Adipose tissue (tissue), 3 donors: Measurements from ENCODE around the gene ZFHX3. TPM values are rescaled to one million over a fixed set of nuclear protein-coding genes. Genes with fewer than 3 reads are reported as not detected.

Experiments
- H3K27ac ChIP-seq: one replicate; pipeline ENCODE4 v1.5.1; 2013; ENCODE audit warnings: low read depth, low read length
- WGBS, 3 donors: extraction: QIAGEN DNeasy Blood & Tissue Kit; methylation state at CpG; one replicate each; pipeline ENCODE4 v1.1.7; 2013; 5-methylcytosine and 5-hydroxymethylcytosine counted together
- polyA plus RNA-seq, 3 donors: library from polyadenylated mRNA; stranded (reverse); fragments of 200-250 nt; gene quantifications; one replicate each; pipeline ENCODE4 v1.2.3, GENCODE V29; 2013
- donor health status: healthy with polysubstance abuse.
- donor health status: Bipolar disorder and iron deficiency.
- donor health status: healthy.

Gene ZFHX3
- polyA plus RNA-seq, 3 donors = 2.0 to 5.4 (median 2.5) TPM

GRCh38 chr16:72844225-72844920 is 203.6 kb downstream of the ZFHX3 start:
- no peak overlapping the region for H3K27ac ChIP-seq
- WGBS, 3 donors = 60 to 83% (median 63%) methylated on average over 11 of the region's 11 CpGs

GRCh38 chr16:72841506-72841905 is 206.4 kb downstream of the ZFHX3 start:
- no peak overlapping the region for H3K27ac ChIP-seq
- WGBS, 3 donors = 64 to 81% (median 70%) methylated on average over 3 of the region's 3 CpGs

DNA sequence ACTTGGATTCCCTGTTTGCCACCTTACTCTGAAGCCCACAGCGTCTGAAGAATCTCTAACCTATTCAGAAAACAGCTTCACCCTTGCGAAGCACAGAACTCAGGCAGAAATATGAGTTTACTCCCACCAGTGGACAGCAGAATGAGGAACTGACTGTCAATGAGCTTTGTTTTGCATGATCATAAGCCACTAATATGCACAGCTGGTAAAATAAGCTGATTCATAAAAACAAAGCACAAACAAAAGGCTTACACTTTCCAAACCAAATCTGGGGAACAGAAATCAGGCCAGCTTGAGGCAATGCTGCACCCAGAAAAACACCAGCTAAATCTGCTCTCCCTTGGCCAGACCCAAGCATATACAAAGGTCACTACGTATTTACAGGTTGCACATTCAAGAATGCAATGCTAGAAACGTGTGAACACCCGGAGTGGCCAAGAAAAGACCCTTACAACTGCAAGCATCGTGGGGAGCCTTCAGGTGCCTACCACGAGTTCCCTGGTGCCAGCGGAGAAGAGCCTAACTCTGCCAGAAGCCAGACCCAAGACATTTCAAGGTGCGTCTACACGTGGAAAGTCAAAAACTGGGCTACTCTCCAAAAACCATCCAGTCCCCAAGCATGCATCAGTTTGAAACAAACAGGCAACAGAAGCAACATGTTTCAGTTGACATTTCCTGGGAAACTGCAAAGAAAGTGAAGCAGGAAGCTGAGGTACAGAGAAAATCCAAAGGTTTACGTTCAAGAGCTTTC is 207.1 kb downstream of the ZFHX3 start:
- H3K27ac ChIP-seq = no peak overlapping the region
- 74 to 77% (median 75%) methylated on average over 11 of the region's 11 CpGs for WGBS, 3 donors

DNA sequence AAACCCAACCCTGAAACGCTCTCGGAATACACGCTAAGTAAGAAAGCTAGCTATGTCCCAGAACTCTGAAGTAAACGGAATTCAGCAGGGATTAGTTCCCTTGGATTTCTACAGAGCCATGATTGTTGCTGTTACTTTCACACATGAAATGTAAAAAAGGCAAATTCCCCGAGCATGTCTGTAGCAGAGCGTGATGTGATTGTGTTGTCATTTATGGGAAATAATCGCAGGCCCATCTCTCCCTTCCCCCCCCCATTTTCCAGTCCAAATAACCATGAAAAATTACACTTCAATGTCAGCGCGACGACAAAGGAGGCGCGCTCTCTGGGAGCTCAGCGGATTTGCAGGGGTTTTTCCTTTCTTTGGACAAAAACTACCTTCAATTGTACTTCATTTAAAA is 209.0 kb downstream of the ZFHX3 start:
- H3K27ac ChIP-seq = no peak overlapping the region
- 96% methylated on average over 13 of the region's 13 CpGs for WGBS, 3 donors

DNA sequence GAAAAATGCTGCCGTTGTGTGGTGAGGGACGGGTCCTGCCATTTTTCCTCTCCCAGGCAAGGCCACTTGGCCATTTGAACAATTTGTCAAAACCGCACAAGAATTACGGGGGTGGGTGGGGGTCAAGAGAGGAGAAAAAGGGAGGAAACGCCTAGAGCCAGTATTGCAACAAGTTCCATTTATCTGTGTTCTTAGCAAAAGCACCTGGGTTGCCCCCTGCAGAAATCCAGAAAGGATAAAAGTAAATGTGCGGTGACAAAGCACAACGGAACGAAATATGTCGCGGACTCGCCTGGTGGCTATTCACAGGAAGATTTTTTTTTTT is 209.4 kb downstream of the ZFHX3 start:
- WGBS, 3 donors = 89 to 93% (median 90%) methylated on average over 11 of the region's 11 CpGs
- no peak overlapping the region for H3K27ac ChIP-seq

GRCh38 chr16:72837846-72838585 is 209.9 kb downstream of the ZFHX3 start:
- no peak overlapping the region for H3K27ac ChIP-seq
- 70 to 96% (median 93%) methylated on average over 9 of the region's 9 CpGs for WGBS, 3 donors

GRCh38 chr16:72836985-72837384 is 210.9 kb downstream of the ZFHX3 start:
- no peak overlapping the region for H3K27ac ChIP-seq
- 97 to 98% (median 98%) methylated on average over 8 of the region's 8 CpGs for WGBS, 3 donors

DNA sequence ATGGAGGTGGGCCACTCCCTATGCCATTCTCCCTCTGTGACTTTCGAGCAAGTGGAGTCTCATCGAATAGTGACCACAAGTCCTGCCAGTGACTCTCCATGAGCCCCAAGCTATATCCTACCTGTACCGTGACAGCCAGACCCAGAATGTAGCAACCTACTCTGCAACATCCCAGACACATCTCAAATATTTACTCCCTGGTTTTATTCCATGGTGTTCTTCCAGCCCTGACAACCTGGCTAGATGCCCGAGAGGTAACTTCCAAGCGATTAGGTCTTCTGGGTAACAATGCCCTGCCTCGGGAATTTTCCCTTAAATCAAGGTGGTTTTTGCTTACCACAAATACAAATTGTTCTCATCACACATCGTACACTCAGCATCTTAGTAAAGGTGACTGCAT is 211.7 kb downstream of the ZFHX3 start:
- H3K27ac ChIP-seq = no peak overlapping the region
- WGBS, 3 donors = 69 to 91% (median 85%) methylated on average over 7 of the region's 7 CpGs

DNA sequence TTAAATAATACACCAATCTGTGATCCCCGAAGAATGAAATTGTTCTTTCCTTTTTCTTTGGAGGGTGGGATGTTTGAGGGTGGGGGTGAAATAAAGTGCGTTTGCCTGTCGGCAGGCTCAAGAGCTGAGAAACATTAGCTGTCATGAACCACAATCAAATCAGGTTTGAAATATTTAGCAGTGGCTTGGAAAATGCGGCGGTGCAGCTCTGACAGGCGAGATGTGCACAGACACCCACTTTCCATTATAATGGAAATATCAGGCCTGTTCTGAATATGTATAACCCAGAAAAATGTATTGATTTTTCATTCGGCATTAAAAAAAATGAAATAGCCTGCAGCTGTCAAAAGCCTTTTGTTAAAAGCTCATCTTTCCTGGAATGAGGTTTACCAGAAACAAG is 212.8 kb downstream of the ZFHX3 start:
- no peak overlapping the region for H3K27ac ChIP-seq
- 92 to 98% (median 95%) methylated on average over 7 of the region's 7 CpGs for WGBS, 3 donors

DNA sequence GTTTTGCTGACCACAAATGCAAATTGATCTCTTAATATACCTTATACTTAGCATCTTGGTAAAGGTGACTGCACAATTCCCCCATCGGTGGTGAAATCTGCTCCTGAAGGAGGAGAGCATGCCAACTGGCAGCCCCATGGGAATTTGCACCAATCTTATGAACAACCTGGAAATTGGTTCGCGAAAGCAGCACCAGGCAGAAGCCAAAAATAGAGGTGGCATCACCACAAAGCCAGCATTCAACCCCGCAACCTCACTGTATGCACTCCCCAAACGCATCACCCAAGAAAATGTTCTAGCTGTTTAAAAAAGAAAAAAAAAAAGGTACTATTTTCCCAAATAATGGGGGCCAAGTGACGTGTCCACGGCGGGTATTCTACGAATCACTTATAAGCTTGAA is 213.4 kb downstream of the ZFHX3 start:
- 95 to 97% (median 96%) methylated on average over 9 of the region's 9 CpGs for WGBS, 3 donors
- no peak overlapping the region for H3K27ac ChIP-seq

GRCh38 chr16:72833969-72834368 is 214.0 kb downstream of the ZFHX3 start:
- WGBS, 3 donors = 94 to 100% (median 100%) methylated on average over 2 of the region's 2 CpGs
- no peak overlapping the region for H3K27ac ChIP-seq

- no peak overlapping the region for H3K27ac ChIP-seq
- WGBS, 3 donors = 96 to 97% (median 97%) methylated on average over 3 of the region's 3 CpGs
These were observed 214.4 kb downstream of the ZFHX3 start for GRCh38 chr16:72833482-72833881.

DNA sequence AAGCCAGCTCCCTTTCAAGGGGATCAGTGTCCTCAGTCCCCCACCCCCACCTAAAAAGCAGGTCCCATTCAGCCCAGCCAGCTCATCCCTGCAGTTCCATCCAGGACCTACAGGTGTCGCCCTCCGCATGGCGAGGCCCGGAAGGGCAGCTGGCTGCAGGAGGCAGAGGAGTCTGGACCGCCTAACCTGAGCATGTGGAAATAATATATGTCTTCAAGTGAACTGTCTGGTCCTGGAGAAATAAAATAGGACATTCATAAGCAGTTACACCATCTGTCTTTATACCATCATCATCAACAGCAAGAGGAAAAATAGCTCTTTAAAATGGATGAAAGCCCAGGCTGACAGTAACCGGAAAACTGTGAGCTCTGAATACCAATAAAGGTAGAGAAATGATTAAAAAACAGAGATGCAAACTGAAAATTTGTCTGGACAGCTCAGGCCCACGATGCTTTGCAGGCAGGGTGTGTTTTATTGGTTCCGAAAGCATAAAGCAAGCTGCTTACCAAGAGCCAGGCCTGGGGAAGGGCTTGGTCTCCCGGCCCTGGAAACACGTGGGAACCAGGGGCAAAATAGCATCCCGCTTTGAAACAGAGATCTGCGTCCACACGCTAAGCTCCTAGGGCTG is 215.2 kb downstream of the ZFHX3 start:
- H3K27ac ChIP-seq = no peak overlapping the region
- 49 to 51% (median 49%) methylated on average over 13 of the region's 13 CpGs for WGBS, 3 donors

- no peak overlapping the region for H3K27ac ChIP-seq
- WGBS, 3 donors = 73 to 84% (median 73%) methylated on average over 12 of the region's 12 CpGs
These were observed 217.8 kb downstream of the ZFHX3 start for GRCh38 chr16:72829846-72830775.

- WGBS, 3 donors = 55 to 86% (median 81%) methylated on average over 7 of the region's 7 CpGs
- H3K27ac ChIP-seq = no peak overlapping the region
These were observed 220.1 kb downstream of the ZFHX3 start for GRCh38 chr16:72827866-72828265.

- WGBS, 3 donors = 81 to 92% (median 91%) methylated on average over 11 of the region's 11 CpGs
- no peak overlapping the region for H3K27ac ChIP-seq
These were observed 221.9 kb downstream of the ZFHX3 start for GRCh38 chr16:72825912-72826621.

DNA sequence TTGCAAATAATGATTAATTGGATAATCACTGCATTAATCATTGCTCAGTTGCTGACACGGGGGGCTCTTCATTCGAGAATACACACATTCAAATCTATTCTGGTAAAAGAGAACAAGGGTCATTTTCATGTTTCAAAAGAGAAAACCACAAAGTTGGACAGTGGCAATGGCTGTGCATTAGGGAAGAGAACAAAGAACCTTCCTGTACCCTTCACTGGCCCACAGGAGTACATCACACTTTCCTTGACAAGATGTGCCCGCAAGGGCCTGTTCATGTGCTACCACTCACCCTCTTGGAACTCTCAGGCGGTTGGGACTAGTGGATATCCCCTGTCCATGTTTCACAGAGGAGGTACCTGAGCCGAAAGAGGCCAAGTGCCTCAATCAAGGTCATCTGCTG is 223.2 kb downstream of the ZFHX3 start:
- WGBS, 3 donors = 91 to 95% (median 92%) methylated on average over 5 of the region's 5 CpGs
- no peak overlapping the region for H3K27ac ChIP-seq
